Endometrium (tissue), 2 donors: ENCODE measurements around the gene NBPF1.
"Not testable (repeated sequence)": the region's sequence is repeated elsewhere in the genome, so short reads cannot be mapped to it uniquely, and the experiment has no call there.

ENCODE experiments used
- FAIRE-seq: peaks from 2 replicates; lab custom pipeline; 2012; peaks lifted over from hg19 to GRCh38; lab: Jason Lieb, UNC
- donor health status: control.
- donor health status: control.

The NBPF1 gene

GRCh38 chr1:16545682-16546095 lies 67.7 kb downstream of the NBPF1 start:
- FAIRE-seq, result not testable (repeated sequence)

- not testable (repeated sequence) for FAIRE-seq
Observed at GRCh38 chr1:16540421-16540893, 72.9 kb downstream of the NBPF1 start.

- FAIRE-seq, result not testable (repeated sequence)
Observed at GRCh38 chr1:16537528-16537927, 75.8 kb downstream of the NBPF1 start.

- FAIRE-seq, result not testable (repeated sequence)
Observed at GRCh38 chr1:16536796-16537195, 76.6 kb downstream of the NBPF1 start.

GRCh38 chr1:16535898-16536297 lies 77.5 kb downstream of the NBPF1 start:
- not testable (repeated sequence) for FAIRE-seq

GRCh38 chr1:16535487-16535886 lies 77.9 kb downstream of the NBPF1 start:
- FAIRE-seq, result not testable (repeated sequence)

GRCh38 chr1:16534829-16535456 lies 78.4 kb downstream of the NBPF1 start:
- not testable (repeated sequence) for FAIRE-seq

- FAIRE-seq, result not testable (repeated sequence)
Observed at GRCh38 chr1:16534239-16534828, 79.0 kb downstream of the NBPF1 start.

- not testable (repeated sequence) for FAIRE-seq
Observed at GRCh38 chr1:16532235-16532991, 81.0 kb downstream of the NBPF1 start.

GRCh38 chr1:16528338-16528737 lies 85.0 kb downstream of the NBPF1 start:
- not testable (repeated sequence) for FAIRE-seq

GRCh38 chr1:16525769-16526168 lies 87.6 kb downstream of the NBPF1 start:
- FAIRE-seq, result not testable (repeated sequence)

- not testable (repeated sequence) for FAIRE-seq
Observed at GRCh38 chr1:16521679-16522078, 91.7 kb downstream of the NBPF1 start.

GRCh38 chr1:16521288-16521583 lies 92.1 kb downstream of the NBPF1 start:
- FAIRE-seq, result no peak

- FAIRE-seq, result not testable (repeated sequence)
Observed at GRCh38 chr1:16520435-16521287, 92.7 kb downstream of the NBPF1 start.

- not testable (repeated sequence) for FAIRE-seq
Observed at GRCh38 chr1:16519255-16519951, 94.0 kb downstream of the NBPF1 start.

- not testable (repeated sequence) for FAIRE-seq
Observed at GRCh38 chr1:16518913-16519254, 94.5 kb downstream of the NBPF1 start.

- not testable (repeated sequence) for FAIRE-seq
Observed at GRCh38 chr1:16516694-16517410, 96.5 kb downstream of the NBPF1 start.

GRCh38 chr1:16514107-16515055 lies 99.0 kb downstream of the NBPF1 start, which contains the start of gene RNU1-1:
Gene RNU1-1 (minus strand): TSS chr1:16514285.
- FAIRE-seq, result peak; percentile 98

- not testable (repeated sequence) for FAIRE-seq
Observed at GRCh38 chr1:16513412-16514106, 99.8 kb downstream of the NBPF1 start.
